ENCODE data around the gene PLCG2.

The PLCG2 gene

GRCh38 chr16:81921085-81921814, 142.2 kb downstream of the PLCG2 start:
- DNase-seq, result no peak
- Histone ChIP-seq H3K9me3 (ENCODE audit: control extremely low read depth in 1 of 5, control insufficient read depth in 4 of 5, insufficient read depth in 2 of 5, low read depth in 1 of 5, low read length in 4 of 5) (no peaks in the 10 kb centered on the region), H3K4me3 (ENCODE audit: control insufficient read depth in 1 of 7, extremely low read depth in 1 of 7, insufficient read depth in 4 of 7, low read depth in 2 of 7, low read length in 6 of 7) (no peak overlapping the region), H3K27ac (ENCODE audit: insufficient read depth in 1 of 2, low read depth in 1 of 2, low read length in 2 of 2, poor library complexity in 1 of 2, severe bottlenecking in 2 of 2) (no peak overlapping the region), H3K36me3 (ENCODE audit: control insufficient read depth in 4 of 4, insufficient read depth in 4 of 4, low read length in 3 of 4) (peaks cover 26 to 59% (median 53%) of the 10 kb centered on the region in 4 experiments), H3K27me3 (replicated peaks in 2 of 5; ENCODE audit: control insufficient read depth in 4 of 5, insufficient read depth in 5 of 5, low read length in 4 of 5) (no peaks in the 10 kb centered on the region), H3K4me1 (ENCODE audit: control extremely low read depth in 1 of 4, control insufficient read depth in 4 of 4, insufficient read depth in 4 of 4, low read length in 3 of 4) (no peaks in the 10 kb centered on the region)
- 98% methylated on average over 12 of the region's 12 CpGs for WGBS (ENCODE audit: insufficient coverage)
- ChIA-PET POLR2A (interaction anchor here (0.7 kb wide), 1 partner anchor 1455 kb away, joined by 5 read pairs; no protein-coding TSS in a partner anchor), CTCF (no interaction called here)

GRCh38 chr16:81921843-81922584, 142.9 kb downstream of the PLCG2 start:
- no peaks in the 10 kb centered on the region for H3K27me3 ChIP-seq (replicated peaks in 2 of 5; ENCODE audit: control insufficient read depth in 4 of 5, insufficient read depth in 5 of 5, low read length in 4 of 5)
- POLR2A ChIA-PET, result no interaction called here
- 90% methylated on average over 2 of the region's 5 CpGs for WGBS (ENCODE audit: insufficient coverage)
- no peaks in the 10 kb centered on the region for H3K9me3 ChIP-seq (ENCODE audit: control extremely low read depth in 1 of 5, control insufficient read depth in 4 of 5, insufficient read depth in 2 of 5, low read depth in 1 of 5, low read length in 4 of 5)
- DNase-seq, result no peak
- H3K4me3 ChIP-seq (ENCODE audit: control insufficient read depth in 1 of 7, extremely low read depth in 1 of 7, insufficient read depth in 4 of 7, low read depth in 2 of 7, low read length in 6 of 7), result no peak overlapping the region
- no peak overlapping the region for H3K27ac ChIP-seq (ENCODE audit: insufficient read depth in 1 of 2, low read depth in 1 of 2, low read length in 2 of 2, poor library complexity in 1 of 2, severe bottlenecking in 2 of 2)
- peaks cover 26 to 61% (median 55%) of the 10 kb centered on the region in 4 experiments for H3K36me3 ChIP-seq (ENCODE audit: control insufficient read depth in 4 of 4, insufficient read depth in 4 of 4, low read length in 3 of 4)
- H3K4me1 ChIP-seq (ENCODE audit: control extremely low read depth in 1 of 4, control insufficient read depth in 4 of 4, insufficient read depth in 4 of 4, low read length in 3 of 4), result no peaks in the 10 kb centered on the region
- CTCF ChIA-PET, result no interaction called here

- ChIA-PET CTCF (no interaction called here), POLR2A (no interaction called here)
- Histone ChIP-seq H3K36me3 (ENCODE audit: control insufficient read depth in 4 of 4, insufficient read depth in 4 of 4, low read length in 3 of 4) (peaks cover 27 to 74% (median 60%) of the 10 kb centered on the region in 4 experiments), H3K4me1 (ENCODE audit: control extremely low read depth in 1 of 4, control insufficient read depth in 4 of 4, insufficient read depth in 4 of 4, low read length in 3 of 4) (no peaks in the 10 kb centered on the region), H3K9me3 (ENCODE audit: control extremely low read depth in 1 of 5, control insufficient read depth in 4 of 5, insufficient read depth in 2 of 5, low read depth in 1 of 5, low read length in 4 of 5) (no peaks in the 10 kb centered on the region), H3K27me3 (replicated peaks in 2 of 5; ENCODE audit: control insufficient read depth in 4 of 5, insufficient read depth in 5 of 5, low read length in 4 of 5) (no peaks in the 10 kb centered on the region), H3K4me3 (ENCODE audit: control insufficient read depth in 1 of 7, extremely low read depth in 1 of 7, insufficient read depth in 4 of 7, low read depth in 2 of 7, low read length in 6 of 7) (no peak overlapping the region), H3K27ac (ENCODE audit: insufficient read depth in 1 of 2, low read depth in 1 of 2, low read length in 2 of 2, poor library complexity in 1 of 2, severe bottlenecking in 2 of 2) (no peak overlapping the region)
- DNase-seq, result no peak
- 84% methylated on average over 7 of the region's 9 CpGs for WGBS (ENCODE audit: insufficient coverage)
Measured at GRCh38 chr16:81923296-81923695, 144.2 kb downstream of the PLCG2 start.

- WGBS (ENCODE audit: insufficient coverage), result 96% methylated on average over 7 of the region's 8 CpGs
- no peak for DNase-seq
- Histone ChIP-seq H3K27ac (ENCODE audit: insufficient read depth in 1 of 2, low read depth in 1 of 2, low read length in 2 of 2, poor library complexity in 1 of 2, severe bottlenecking in 2 of 2) (no peak overlapping the region), H3K9me3 (ENCODE audit: control extremely low read depth in 1 of 5, control insufficient read depth in 4 of 5, insufficient read depth in 2 of 5, low read depth in 1 of 5, low read length in 4 of 5) (no peaks in the 10 kb centered on the region), H3K4me3 (ENCODE audit: control insufficient read depth in 1 of 7, extremely low read depth in 1 of 7, insufficient read depth in 4 of 7, low read depth in 2 of 7, low read length in 6 of 7) (no peak overlapping the region), H3K27me3 (replicated peaks in 2 of 5; ENCODE audit: control insufficient read depth in 4 of 5, insufficient read depth in 5 of 5, low read length in 4 of 5) (no peaks in the 10 kb centered on the region), H3K4me1 (ENCODE audit: control extremely low read depth in 1 of 4, control insufficient read depth in 4 of 4, insufficient read depth in 4 of 4, low read length in 3 of 4) (no peaks in the 10 kb centered on the region), H3K36me3 (ENCODE audit: control insufficient read depth in 4 of 4, insufficient read depth in 4 of 4, low read length in 3 of 4) (peaks cover 27 to 77% (median 60%) of the 10 kb centered on the region in 4 experiments)
- ChIA-PET CTCF (no interaction called here), POLR2A (no interaction called here)
Measured at GRCh38 chr16:81925016-81925415, 145.9 kb downstream of the PLCG2 start.

GRCh38 chr16:81926036-81926435, 146.9 kb downstream of the PLCG2 start:
- Histone ChIP-seq H3K4me3 (ENCODE audit: control insufficient read depth in 1 of 7, extremely low read depth in 1 of 7, insufficient read depth in 4 of 7, low read depth in 2 of 7, low read length in 6 of 7) (no peak overlapping the region), H3K4me1 (ENCODE audit: control extremely low read depth in 1 of 4, control insufficient read depth in 4 of 4, insufficient read depth in 4 of 4, low read length in 3 of 4) (no peaks in the 10 kb centered on the region), H3K27ac (ENCODE audit: insufficient read depth in 1 of 2, low read depth in 1 of 2, low read length in 2 of 2, poor library complexity in 1 of 2, severe bottlenecking in 2 of 2) (no peak overlapping the region), H3K36me3 (ENCODE audit: control insufficient read depth in 4 of 4, insufficient read depth in 4 of 4, low read length in 3 of 4) (peaks cover 26 to 73% (median 53%) of the 10 kb centered on the region in 4 experiments), H3K27me3 (replicated peaks in 2 of 5; ENCODE audit: control insufficient read depth in 4 of 5, insufficient read depth in 5 of 5, low read length in 4 of 5) (no peaks in the 10 kb centered on the region), H3K9me3 (ENCODE audit: control extremely low read depth in 1 of 5, control insufficient read depth in 4 of 5, insufficient read depth in 2 of 5, low read depth in 1 of 5, low read length in 4 of 5) (no peaks in the 10 kb centered on the region)
- ChIA-PET POLR2A (no interaction called here), CTCF (no interaction called here)
- 82% methylated on average over 8 of the region's 9 CpGs for WGBS (ENCODE audit: insufficient coverage)
- no peak for DNase-seq

GRCh38 chr16:81927561-81928185, 148.6 kb downstream of the PLCG2 start:
- Histone ChIP-seq H3K4me3 (ENCODE audit: control insufficient read depth in 1 of 7, extremely low read depth in 1 of 7, insufficient read depth in 4 of 7, low read depth in 2 of 7, low read length in 6 of 7) (no peak overlapping the region), H3K27me3 (replicated peaks in 2 of 5; ENCODE audit: control insufficient read depth in 4 of 5, insufficient read depth in 5 of 5, low read length in 4 of 5) (no peaks in the 10 kb centered on the region), H3K36me3 (ENCODE audit: control insufficient read depth in 4 of 4, insufficient read depth in 4 of 4, low read length in 3 of 4) (peaks cover 25 to 75% (median 51%) of the 10 kb centered on the region in 4 experiments), H3K27ac (ENCODE audit: insufficient read depth in 1 of 2, low read depth in 1 of 2, low read length in 2 of 2, poor library complexity in 1 of 2, severe bottlenecking in 2 of 2) (no peak overlapping the region), H3K4me1 (ENCODE audit: control extremely low read depth in 1 of 4, control insufficient read depth in 4 of 4, insufficient read depth in 4 of 4, low read length in 3 of 4) (no peaks in the 10 kb centered on the region), H3K9me3 (ENCODE audit: control extremely low read depth in 1 of 5, control insufficient read depth in 4 of 5, insufficient read depth in 2 of 5, low read depth in 1 of 5, low read length in 4 of 5) (no peaks in the 10 kb centered on the region)
- ChIA-PET POLR2A (no interaction called here), CTCF (no interaction called here)
- DNase-seq, result no peak
- WGBS (ENCODE audit: insufficient coverage), result 100% methylated on average over 1 of the region's 5 CpGs

Measured in common myeloid progenitor, CD34-positive (primary cell).